ENCODE measurements around the gene PPM1K. TPM values are rescaled to one million over a fixed set of nuclear protein-coding genes. Genes with fewer than 3 reads are reported as not detected.

PPM1K gene
- total and polyA plus RNA-seq, 2 donors (not counting 1 experiment from before 2014, with no cell fraction given) = 80.2 to 145 TPM

- Histone ChIP-seq H3K4me1 (ENCODE audit: control insufficient read depth in 2 of 2, insufficient read depth in 2 of 2, low read length in 2 of 2) (no peaks in the 10 kb centered on the region), H3K9ac (ENCODE audit: low read length) (no peak overlapping the region), H3K4me3 (ENCODE audit: control extremely low read depth in 1 of 5, extremely low read depth in 1 of 5, insufficient read depth in 1 of 5, low read depth in 2 of 5, low read length in 4 of 5) (no peak overlapping the region), H3K4me2 (replicated peaks; ENCODE audit: low read depth, low read length, poor library complexity, severe bottlenecking) (no peak overlapping the region), H2AFZ (ENCODE audit: insufficient read depth, low read depth, low read length, poor library complexity, severe bottlenecking) (no peak overlapping the region), H3K27ac (ENCODE audit: low read length in 2 of 2) (no peak overlapping the region), H4K20me1 (ENCODE audit: control insufficient read depth, insufficient read depth, low read length, poor library complexity, severe bottlenecking) (no peaks in the 10 kb centered on the region), H3K9me3 (ENCODE audit: control extremely low read depth in 1 of 3, control insufficient read depth in 2 of 3, insufficient read depth in 1 of 3, low read length in 2 of 3) (no peaks in the 10 kb centered on the region), H3K36me3 (replicated peaks in 1 of 2; ENCODE audit: control extremely low read depth in 1 of 2, control insufficient read depth in 1 of 2, extremely low read depth in 1 of 2, insufficient read depth in 2 of 2, low read length in 1 of 2) (no peaks in the 10 kb centered on the region), H3K79me2 (ENCODE audit: control insufficient read depth, insufficient read depth, low read length) (no peaks in the 10 kb centered on the region), H3K27me3 (replicated peaks in 1 of 4; ENCODE audit: control extremely low read depth in 1 of 4, control insufficient read depth in 3 of 4, insufficient read depth in 4 of 4, low read length in 3 of 4) (no peaks in the 10 kb centered on the region)
- no CpG with 5 or more reads among the region's 1 CpG for WGBS (ENCODE audit: insufficient coverage)
- no peaks in the 10 kb centered on the region for H3K4me1 Mint-ChIP-seq
- H3K27ac Mint-ChIP-seq = no peak overlapping the region
- H3K9me3 Mint-ChIP-seq (ENCODE audit: insufficient read depth) = no peaks in the 10 kb centered on the region
- intact Hi-C loops (cut with micrococcal nuclease) = no loop called here
- ATAC-seq (ENCODE audit: low read depth) (no peak), DNase-seq (no peak)
- ChIA-PET POLR2A (no interaction called here), CTCF (interaction anchor here (0.7 to 1.5 kb wide), 3 partner anchors 24 to 219 kb away, joined by 3 to 6 read pairs (median 3); no protein-coding TSS in a partner anchor)
- H3K27me3 Mint-ChIP-seq = no peaks in the 10 kb centered on the region
- TF ChIP-seq EZH2 (IDR thresholded peaks at IDR 0.05; ENCODE audit: borderline replicate concordance, insufficient read depth, low read depth, low read length, poor library complexity, severe bottlenecking) (no peak), CTCF (IDR thresholded peaks at IDR 0.05) (no peak)
- H3K4me3 Mint-ChIP-seq = no peak overlapping the region
Measured at GRCh38 chr4:88297212-88297516, 12.8 kb upstream of the PPM1K start.

GRCh38 chr4:88296413-88297211 is 12.3 kb upstream of the PPM1K start:
- H3K4me3 ChIP-seq (ENCODE audit: control extremely low read depth in 1 of 5, extremely low read depth in 1 of 5, insufficient read depth in 1 of 5, low read depth in 2 of 5, low read length in 4 of 5) = no peak overlapping the region
- no peaks in the 10 kb centered on the region for H3K27me3 Mint-ChIP-seq
- ChIA-PET POLR2A (interaction anchor here (1.1 kb wide), 1 partner anchor 24 kb away, joined by 3 read pairs; no protein-coding TSS in a partner anchor), CTCF (interaction anchor here (0.7 to 1.5 kb wide), 4 partner anchors 20 to 219 kb away, joined by 3 to 6 read pairs (median 3); no protein-coding TSS in a partner anchor)
- H3K79me2 ChIP-seq (ENCODE audit: control insufficient read depth, insufficient read depth, low read length) = no peaks in the 10 kb centered on the region
- no peaks in the 10 kb centered on the region for H3K4me1 Mint-ChIP-seq
- intact Hi-C loops (cut with micrococcal nuclease) = no loop called here
- 92% methylated on average over 5 of the region's 5 CpGs for WGBS (ENCODE audit: insufficient coverage)
- H3K4me3 Mint-ChIP-seq = no peak overlapping the region
- H3K9me3 ChIP-seq (ENCODE audit: control extremely low read depth in 1 of 3, control insufficient read depth in 2 of 3, insufficient read depth in 1 of 3, low read length in 2 of 3) = no peaks in the 10 kb centered on the region
- ATAC-seq (ENCODE audit: low read depth) = no peak
- no peaks in the 10 kb centered on the region for H4K20me1 ChIP-seq (ENCODE audit: control insufficient read depth, insufficient read depth, low read length, poor library complexity, severe bottlenecking)
- no peaks in the 10 kb centered on the region for H3K36me3 ChIP-seq (replicated peaks in 1 of 2; ENCODE audit: control extremely low read depth in 1 of 2, control insufficient read depth in 1 of 2, extremely low read depth in 1 of 2, insufficient read depth in 2 of 2, low read length in 1 of 2)
- DNase-seq = no peak
- no peak overlapping the region for H3K9ac ChIP-seq (ENCODE audit: low read length)
- no peak overlapping the region for H3K27ac ChIP-seq (ENCODE audit: low read length in 2 of 2)
- no peak for TF ChIP-seq CTCF (IDR thresholded peaks at IDR 0.05)
- H3K4me2 ChIP-seq (replicated peaks; ENCODE audit: low read depth, low read length, poor library complexity, severe bottlenecking) = no peak overlapping the region
- no peaks in the 10 kb centered on the region for H3K9me3 Mint-ChIP-seq (ENCODE audit: insufficient read depth)
- no peak overlapping the region for H3K27ac Mint-ChIP-seq
- no peaks in the 10 kb centered on the region for H3K4me1 ChIP-seq (ENCODE audit: control insufficient read depth in 2 of 2, insufficient read depth in 2 of 2, low read length in 2 of 2)
- no peak overlapping the region for H2AFZ ChIP-seq (ENCODE audit: insufficient read depth, low read depth, low read length, poor library complexity, severe bottlenecking)
- no peaks in the 10 kb centered on the region for H3K27me3 ChIP-seq (replicated peaks in 1 of 4; ENCODE audit: control extremely low read depth in 1 of 4, control insufficient read depth in 3 of 4, insufficient read depth in 4 of 4, low read length in 3 of 4)

All from B cell (primary cell).